Fibroblast of skin of left biceps (primary cell): ENCODE data around the gene TSSC4.

Source experiments
- DNase-seq, 2 experiments: peaks; one replicate each; pipeline ENCODE4 v3.0.0-alpha.2; 2013; ENCODE audit warnings: low read depth in 2 of 2

The TSSC4 gene

DNA sequence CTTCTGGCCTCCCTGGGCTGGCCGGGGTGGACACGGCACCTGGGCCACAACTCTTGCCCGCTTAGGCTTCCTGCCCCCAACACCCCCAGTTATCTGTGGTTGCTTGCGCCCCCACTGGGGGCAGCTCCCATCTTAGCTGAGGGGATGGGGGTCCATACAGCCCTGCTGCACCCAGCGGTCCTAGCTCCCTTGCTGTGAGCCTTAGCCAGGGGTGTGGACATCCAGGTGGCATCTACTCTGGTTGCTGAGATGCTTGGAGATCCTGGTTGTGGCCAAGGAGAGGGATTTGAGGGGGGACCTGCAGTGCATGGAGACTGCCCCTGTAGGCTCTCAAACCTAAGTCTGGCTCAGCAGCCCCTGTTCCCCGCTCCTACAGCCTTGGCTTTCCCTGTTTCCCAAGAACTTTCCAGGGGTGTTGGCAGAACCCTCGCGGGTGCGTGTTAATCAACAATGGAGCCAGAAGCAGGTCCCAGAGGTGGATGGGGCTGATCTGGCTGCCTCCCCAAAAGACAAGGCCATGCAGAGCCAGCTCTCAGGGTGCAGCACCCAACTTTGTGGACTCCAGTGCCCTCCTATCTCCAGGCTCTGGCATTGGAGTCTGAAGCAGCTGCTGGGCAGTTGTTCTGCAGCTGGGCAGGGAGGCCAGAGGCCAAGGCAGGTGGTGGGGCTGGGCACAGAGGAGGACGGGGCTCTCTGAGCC is 47.6 kb downstream of the TSSC4 start:
- DNase-seq = no peak

DNA sequence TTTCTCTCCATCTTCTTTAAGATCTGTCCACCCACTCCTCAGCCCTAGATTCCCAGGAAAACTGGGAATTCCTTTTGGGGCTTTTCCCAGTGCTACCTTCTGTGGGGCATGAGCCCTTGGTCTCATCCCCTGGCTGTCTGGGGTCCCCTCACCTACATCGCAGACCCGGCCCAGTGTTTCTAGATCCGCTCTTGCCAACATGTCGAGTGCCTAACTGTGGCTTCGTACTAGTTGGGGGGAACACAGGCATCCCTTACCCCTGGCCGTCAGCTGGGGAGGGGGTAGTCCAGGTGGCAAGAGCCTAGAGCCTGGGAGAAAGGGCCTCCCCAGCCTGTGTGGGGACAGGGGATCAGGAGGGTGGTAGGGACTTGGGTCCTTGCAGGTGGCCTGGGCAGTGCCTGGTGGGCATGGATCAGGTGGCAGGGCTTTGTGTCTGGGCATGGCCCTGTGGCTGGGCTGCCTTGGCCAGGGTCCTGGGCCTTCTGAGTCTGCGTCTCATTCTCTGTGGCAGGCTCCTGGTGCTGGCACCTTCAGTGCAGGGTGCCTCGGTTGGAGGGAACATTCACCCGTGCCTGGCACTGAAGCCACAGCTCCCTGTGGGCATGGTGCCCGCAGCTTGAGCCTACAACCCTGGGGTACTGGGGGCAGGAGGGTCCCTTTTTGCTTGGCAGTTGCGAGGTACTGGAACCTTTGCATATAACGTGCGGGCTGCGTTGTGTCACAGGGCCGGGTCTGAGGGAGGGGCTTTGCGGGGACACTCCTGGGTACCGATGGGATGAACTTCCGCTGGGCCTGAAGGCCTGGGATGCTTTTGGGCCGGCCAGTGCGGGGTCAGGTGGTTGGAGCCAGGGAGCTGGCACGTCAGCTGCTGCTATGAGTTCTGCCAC is 48.4 kb downstream of the TSSC4 start:
- DNase-seq = no peak

DNA sequence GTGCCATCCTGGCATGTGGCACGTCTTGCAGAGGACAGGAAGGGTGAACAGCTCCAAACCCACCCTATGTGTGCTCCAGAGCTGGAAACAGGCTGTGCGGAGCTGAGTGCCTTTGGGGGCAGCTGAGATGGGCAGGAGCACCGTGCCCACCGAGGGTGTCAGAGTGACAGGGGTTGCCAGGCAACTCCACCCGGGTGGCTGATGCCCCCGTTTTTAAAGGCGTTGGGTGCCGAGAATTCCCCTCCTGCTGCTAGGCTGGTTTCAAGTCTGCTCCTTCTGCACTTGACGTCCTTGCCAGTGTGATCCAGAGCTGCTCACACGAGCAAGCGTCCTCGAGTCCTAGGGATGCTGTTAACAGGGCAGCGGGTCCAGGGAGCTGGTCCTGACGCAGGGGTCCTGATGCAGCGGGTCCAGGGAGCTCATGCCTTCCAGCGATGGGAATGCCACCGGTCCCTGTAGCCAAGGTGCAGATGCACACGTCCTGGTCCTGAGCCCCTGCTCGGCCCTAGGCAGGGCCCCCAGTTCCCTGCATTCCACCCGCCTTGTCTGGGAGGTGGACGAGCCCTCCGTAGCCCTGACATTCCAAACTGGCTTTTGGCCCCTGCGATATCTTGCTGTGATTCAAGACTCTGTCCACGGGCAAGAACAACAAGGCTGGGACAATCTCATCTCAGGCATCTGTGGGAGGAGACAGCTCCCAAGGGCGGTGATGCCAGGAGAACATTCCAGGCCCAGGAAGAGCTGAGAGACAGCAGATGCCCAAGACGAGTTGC is 49.2 kb downstream of the TSSC4 start:
- no peak for DNase-seq

DNA sequence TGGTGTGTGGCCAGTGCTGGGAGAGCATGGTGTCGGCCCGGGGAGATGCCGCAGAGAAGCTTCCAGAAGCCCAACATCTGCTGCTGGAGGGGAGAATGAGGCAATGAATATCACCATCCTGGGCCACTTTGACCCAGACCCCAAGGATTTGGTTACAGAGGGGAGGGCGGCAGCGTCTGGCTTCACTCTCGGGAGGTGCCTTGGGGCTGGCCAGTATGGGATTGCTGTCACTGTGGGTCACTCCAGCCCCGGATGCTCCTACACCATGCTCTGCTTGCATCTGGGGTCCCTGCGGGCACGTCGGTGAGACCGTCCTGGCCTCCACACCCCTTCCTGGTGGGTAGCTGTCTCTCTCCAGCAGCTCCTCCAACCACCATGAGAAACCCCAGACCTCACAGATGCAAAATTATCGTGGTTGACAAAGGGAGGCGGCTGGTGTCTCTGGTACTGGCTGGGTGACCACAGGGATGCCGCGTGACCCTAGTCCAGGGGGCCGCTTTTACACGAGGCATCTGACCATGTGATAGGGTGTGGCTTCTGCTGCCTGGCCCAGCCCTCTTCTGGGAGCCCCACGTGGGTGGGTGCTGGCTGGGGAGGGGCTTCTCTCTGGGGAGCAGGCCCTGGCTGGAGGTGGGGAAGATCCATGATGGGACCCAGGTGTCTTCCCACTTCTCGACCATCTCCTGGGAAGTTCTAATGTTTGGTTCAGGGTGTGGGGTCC is 49.9 kb downstream of the TSSC4 start:
- no peak for DNase-seq

DNA sequence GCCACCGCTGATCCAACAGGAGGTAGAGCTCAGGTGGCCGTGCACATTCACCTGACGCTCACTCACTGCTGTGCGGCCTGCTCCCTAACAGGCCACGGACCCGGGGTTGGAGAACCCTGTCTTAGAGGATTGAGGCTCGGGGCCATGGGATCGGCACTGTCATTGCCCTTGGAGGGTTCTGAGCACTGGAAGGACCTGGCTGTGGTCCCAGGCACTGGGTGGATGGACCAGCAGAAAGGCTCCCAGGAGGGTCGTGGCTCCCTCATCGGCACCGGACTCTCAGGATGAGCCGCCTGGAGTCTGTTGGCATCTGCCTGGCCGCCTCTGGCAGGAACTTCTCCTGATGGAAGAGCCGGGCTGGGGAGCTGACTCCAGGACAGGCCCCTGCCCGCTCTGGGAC is 50.8 kb downstream of the TSSC4 start:
- no peak for DNase-seq

DNA sequence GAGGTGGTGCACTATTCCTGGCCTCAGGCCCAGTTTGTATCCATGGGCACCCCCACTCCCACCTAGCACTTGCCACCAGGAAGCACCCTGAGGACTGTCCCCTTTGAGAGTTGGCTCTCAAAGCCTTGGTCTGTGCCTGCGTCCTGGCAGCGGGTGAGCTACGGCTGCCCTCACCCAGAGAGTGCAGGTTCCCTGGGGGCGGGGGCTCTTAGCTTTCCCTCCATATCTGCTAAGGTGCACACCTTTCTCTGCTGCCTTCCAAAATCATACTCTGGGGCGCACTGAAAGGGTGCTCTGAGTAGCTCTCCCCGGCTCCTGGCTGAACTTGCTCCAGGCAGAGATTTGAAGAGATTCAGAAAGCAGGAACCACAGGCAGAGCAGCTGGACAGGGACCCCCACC is 51.4 kb downstream of the TSSC4 start:
- no peak for DNase-seq

DNA sequence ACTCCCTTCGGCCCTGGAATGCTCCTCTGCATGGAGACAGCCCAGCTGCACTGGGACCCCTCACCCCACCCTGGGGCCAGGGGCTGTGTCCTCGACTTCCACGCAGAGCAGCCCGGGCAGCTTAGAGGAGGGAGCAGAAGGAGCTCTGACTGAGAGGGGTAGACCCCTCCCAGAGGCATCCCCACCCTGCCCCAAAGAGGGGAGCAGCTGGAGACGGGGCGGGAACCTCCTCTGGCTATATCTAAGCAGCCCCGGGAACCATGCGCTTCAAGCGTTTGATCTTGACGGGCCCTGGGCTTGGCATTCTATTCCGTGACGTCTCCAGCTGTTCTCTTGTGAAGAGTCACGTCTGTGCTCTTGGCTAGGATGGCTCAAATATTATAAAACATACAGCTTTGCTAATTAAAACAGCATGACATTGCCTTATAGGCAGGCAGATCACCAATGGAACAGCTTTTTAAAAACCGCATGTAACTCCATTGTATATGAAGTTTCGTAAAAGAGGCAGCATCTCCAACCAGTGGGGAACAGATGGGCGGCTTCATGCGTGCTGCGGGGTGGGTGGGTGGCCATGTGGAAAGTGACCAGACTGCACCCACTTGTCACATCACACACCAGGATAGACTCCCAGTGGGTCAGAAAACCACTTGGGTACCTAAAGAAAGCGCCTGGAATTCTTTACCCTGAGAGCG is 51.9 kb downstream of the TSSC4 start:
- DNase-seq = peak; percentile 11 to 18

DNA sequence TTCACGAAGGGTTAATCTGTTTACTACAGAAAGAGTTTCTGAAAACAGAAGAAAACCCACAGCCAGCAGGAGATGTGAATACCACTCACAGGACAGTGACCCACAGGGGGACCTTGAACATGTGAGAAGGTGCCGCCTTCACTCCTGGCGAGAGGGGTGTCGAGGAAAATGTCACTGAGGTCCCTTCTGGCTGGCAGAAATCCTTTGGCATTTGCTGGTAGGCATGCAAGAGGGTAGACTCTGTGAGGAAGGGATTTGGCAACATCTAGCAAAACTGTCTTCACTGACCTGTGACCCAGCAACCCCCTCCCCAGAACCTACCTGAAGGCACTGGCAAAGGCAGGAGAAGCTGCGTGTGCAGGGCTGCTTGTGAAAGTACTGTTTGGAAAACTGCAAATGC is 52.9 kb downstream of the TSSC4 start:
- no peak for DNase-seq
